ENCODE results near the gene KRTAP1-3.

DNA sequence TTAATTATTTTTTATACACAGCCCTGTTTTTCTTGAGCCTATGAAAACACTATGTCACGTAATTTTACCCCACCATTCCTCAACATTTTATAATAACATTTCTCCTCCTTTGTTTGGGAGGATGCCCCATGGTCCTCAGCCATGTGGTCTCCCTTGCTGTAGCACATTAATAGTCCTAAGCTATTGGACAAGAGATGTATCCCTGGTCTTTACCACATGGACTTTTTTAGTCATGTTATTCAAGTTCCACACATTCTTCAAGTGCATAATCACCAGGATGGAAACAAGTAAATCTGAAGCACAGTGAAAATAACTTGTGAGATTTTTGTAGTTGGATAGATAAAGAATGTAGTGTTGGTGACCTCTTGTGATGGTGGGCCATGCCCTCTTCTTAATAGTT is 27.3 kb upstream of the KRTAP1-3 start:
- TF ChIP-seq, protein P1, sequence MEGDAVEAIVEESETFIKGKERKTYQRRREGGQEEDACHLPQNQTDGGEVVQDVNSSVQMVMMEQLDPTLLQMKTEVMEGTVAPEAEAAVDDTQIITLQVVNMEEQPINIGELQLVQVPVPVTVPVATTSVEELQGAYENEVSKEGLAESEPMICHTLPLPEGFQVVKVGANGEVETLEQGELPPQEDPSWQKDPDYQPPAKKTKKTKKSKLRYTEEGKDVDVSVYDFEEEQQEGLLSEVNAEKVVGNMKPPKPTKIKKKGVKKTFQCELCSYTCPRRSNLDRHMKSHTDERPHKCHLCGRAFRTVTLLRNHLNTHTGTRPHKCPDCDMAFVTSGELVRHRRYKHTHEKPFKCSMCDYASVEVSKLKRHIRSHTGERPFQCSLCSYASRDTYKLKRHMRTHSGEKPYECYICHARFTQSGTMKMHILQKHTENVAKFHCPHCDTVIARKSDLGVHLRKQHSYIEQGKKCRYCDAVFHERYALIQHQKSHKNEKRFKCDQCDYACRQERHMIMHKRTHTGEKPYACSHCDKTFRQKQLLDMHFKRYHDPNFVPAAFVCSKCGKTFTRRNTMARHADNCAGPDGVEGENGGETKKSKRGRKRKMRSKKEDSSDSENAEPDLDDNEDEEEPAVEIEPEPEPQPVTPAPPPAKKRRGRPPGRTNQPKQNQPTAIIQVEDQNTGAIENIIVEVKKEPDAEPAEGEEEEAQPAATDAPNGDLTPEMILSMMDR (IDR thresholded peaks at IDR 0.05) = no peak
- no peak for TF ChIP-seq POLR2A (IDR thresholded peaks at IDR 0.05)
